SK-N-DZ (cell line): ENCODE data around the gene MRTFA. TPM values are rescaled to one million over a fixed set of nuclear protein-coding genes. Genes with fewer than 3 reads are reported as not detected.
"Not testable (repeated sequence)": the region's sequence is repeated elsewhere in the genome, so short reads cannot be mapped to it uniquely, and the experiment has no call there.

Source experiments
- DNase-seq: peaks from one replicate; pipeline ENCODE4 v3.0.0-alpha.2; 2015; ENCODE audit warnings: low spot score
- polyA plus RNA-seq, 2 experiments: library from polyadenylated mRNA; depleted of rRNA; stranded (reverse); fragments of >200 nt; gene quantifications; 2 replicates each; pipeline ENCODE4 v1.2.3, GENCODE V29; 2014

Gene MRTFA
- polyA plus RNA-seq (2014; cell fraction: cytosol; rRNA removed) = 23.9 and 44.0 TPM in 2 replicates
- 12.4 and 27.9 TPM in 2 replicates for polyA plus RNA-seq (2014; cell fraction: nucleus; rRNA removed)

GRCh38 chr22:40636380-40637182 is at the start of gene MRTFA:
MRTFA (minus strand) TSS chr22:40636719.
- peak; percentile 100 for DNase-seq

- no peak for DNase-seq
Observed at GRCh38 chr22:40685406-40685805, 48.9 kb upstream of the MRTFA start.

DNA sequence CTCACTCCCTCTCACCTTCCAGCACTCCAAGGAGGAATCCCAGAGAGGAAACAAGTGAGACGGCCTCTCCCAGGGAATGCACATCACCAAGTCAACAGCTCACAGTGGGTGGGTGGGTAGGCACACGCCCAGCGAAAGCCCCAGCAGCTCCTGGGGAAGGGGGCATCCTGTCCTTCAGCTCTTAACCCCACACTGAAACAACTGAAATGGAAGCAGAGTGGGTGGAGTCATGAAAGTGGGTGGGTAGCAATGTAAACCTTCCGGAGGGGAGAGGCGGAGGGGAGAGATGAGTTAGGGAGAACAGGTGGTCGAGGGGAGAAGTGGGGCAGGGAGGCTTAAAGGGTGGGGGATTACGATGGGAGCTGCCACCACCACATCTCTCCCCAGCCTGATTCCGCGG is 48.2 kb upstream of the MRTFA start:
- no peak for DNase-seq

DNA sequence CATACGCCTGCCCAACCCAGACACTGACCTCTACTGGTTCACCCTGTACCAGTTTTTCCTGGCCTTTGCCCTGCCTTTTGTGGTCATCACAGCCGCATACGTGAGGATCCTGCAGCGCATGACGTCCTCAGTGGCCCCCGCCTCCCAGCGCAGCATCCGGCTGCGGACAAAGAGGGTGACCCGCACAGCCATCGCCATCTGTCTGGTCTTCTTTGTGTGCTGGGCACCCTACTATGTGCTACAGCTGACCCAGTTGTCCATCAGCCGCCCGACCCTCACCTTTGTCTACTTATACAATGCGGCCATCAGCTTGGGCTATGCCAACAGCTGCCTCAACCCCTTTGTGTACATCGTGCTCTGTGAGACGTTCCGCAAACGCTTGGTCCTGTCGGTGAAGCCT is 44.9 kb upstream of the MRTFA start:
- DNase-seq = no peak

DNA sequence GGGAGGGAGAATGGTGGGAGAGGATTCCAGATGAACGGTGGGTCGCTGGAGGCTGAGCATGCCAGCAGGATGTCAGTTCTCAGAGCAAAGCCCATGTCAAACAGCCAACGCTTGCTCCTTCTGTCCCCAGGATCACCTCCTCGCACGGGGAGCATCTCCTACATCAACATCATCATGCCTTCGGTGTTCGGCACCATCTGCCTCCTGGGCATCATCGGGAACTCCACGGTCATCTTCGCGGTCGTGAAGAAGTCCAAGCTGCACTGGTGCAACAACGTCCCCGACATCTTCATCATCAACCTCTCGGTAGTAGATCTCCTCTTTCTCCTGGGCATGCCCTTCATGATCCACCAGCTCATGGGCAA is 44.3 kb upstream of the MRTFA start:
- DNase-seq = no peak

- DNase-seq = peak; percentile 56
Observed at GRCh38 chr22:40679964-40680818, 43.7 kb upstream of the MRTFA start.

DNA sequence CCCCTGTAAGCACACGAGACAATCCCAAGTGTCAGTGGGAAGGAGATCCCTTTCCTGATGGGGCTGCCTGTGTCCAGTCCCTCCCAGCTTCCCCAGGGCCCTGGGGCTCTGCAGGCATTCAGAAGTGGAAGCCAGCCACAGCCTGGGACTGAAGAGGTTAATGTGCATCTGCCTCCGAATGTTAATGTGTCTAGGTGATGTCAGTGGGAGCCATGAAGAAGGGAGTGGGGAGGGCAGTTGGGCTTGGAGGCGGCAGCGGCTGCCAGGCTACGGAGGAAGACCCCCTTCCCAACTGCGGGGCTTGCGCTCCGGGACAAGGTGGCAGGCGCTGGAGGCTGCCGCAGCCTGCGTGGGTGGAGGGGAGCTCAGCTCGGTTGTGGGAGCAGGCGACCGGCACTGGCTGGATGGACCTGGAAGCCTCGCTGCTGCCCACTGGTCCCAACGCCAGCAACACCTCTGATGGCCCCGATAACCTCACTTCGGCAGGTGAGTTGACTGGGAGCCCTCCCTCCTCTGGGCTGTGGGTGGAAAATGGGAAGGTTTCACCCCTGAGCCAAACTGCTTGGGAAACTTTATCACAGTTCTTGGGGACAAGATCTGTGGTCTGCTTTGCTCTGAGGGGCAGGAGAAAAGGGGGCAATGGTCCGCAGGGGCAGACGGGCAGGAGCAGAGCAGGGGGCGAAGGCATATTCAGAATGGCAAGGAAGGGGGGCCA is 42.9 kb upstream of the MRTFA start, which contains the start of gene MCHR1:
MCHR1 (plus strand) TSS at position 236 of the 715 bp plus-strand sequence; CDS start at position 405, 169 bp downstream.
- DNase-seq = peak; percentile 54

DNA sequence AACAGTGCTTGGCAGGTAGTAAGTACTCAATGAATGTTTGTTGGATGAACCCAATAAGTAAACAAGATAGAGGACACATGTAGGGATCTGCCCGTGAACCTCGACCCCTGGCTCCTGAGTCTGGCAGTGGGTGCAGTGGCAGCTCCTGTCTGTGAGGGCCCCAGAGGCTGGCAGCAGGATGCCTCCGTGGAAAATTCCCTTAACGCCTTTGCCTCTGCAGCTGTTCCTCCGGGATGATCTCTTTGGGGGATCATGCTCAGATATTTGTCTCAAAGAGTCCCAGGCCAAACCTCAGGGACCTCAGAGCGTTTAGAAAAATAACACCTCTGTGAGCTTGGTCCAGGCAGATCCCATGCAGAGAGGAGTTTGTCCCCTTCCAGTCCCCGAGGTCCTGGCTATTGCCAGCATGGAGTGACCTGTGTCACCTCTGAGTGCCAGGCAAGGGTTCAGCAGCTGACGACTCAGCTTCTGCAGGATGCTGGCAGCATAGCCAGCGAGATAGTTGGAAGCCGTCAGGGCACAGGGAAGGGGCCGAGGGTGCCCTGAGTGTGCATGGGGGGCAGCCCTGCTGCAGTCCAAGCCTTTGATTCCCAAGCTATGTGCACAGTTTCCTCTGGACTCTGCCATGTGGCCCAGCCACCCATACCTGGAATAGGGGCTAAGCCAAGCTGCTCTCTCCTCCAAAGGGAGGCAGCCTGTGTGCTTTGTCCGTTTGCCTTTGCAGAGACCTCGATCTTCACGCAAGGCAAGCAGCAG is 42.2 kb upstream of the MRTFA start:
- DNase-seq = no peak

- no peak for DNase-seq
Observed at GRCh38 chr22:40676644-40677043, 40.1 kb upstream of the MRTFA start.

GRCh38 chr22:40676166-40676565 is 39.6 kb upstream of the MRTFA start:
- DNase-seq = not testable (repeated sequence)

DNA sequence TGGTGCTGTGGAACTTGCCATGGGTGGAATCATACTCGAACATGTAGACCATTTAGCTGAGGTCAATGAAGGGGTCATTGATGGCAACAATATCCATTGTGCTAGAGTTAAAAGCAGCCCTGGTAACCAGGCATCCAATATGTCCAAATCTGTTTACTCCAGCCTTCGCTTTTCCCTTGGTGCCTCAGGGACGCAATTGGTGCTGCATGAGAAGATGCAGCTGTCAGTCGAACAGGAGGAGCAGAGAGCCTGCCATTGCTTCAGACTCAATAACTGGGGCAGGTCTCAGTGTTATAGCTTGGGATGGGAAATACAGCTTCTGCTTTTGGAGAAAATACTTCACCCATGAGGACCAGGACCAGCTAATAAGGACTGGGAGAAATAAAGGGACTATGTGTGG is 37.8 kb upstream of the MRTFA start:
- DNase-seq = no peak

- no peak for DNase-seq
Observed at GRCh38 chr22:40673017-40673416, 36.5 kb upstream of the MRTFA start.

DNA sequence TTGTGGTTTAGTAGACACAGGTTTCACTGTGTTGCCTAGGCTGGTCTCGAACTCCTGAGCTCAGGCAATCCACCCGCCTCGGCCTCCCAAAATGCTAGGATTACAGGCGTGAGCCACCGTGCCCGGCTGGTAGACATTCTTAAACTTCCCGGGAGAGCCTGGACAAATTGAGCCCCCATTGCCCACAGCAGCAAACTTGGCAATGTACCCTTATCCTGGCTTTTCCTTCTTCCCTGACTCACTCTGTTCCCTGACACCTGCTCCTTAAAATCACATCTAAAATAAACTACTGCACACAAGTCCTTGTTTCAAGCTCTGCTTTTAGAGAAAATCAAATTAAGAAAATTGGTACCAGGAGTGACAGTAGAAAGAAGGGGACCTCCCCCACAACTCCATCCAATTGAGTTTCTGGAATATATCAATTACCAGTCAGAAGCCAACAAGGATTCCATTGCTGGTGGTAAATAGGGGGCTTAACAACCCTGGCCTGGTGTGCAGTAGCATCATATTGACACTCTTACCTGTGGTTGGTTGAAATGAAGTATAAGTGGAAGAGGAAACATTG is 35.4 kb upstream of the MRTFA start:
- DNase-seq = peak; percentile 90

- DNase-seq = no peak
Observed at GRCh38 chr22:40671369-40671768, 34.9 kb upstream of the MRTFA start.

DNA sequence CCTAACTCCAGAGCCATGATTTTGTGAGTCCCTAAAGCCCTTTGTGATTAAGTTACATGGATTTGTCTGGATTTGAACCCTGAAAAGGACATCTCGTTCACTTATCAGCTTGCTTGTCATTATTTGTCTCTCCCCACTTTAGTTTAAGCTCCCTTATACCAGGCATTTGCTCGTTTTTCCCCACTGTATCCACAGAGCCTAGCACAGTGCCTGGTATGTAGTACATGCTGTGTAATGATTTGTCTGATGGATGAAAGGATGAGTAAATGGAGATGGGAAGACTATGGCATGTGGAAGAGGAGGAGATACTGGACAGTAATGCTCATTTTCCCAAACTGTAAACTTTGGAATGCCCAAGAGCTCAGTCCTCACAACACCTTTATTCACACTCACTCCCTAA is 33.5 kb upstream of the MRTFA start:
- no peak for DNase-seq

DNA sequence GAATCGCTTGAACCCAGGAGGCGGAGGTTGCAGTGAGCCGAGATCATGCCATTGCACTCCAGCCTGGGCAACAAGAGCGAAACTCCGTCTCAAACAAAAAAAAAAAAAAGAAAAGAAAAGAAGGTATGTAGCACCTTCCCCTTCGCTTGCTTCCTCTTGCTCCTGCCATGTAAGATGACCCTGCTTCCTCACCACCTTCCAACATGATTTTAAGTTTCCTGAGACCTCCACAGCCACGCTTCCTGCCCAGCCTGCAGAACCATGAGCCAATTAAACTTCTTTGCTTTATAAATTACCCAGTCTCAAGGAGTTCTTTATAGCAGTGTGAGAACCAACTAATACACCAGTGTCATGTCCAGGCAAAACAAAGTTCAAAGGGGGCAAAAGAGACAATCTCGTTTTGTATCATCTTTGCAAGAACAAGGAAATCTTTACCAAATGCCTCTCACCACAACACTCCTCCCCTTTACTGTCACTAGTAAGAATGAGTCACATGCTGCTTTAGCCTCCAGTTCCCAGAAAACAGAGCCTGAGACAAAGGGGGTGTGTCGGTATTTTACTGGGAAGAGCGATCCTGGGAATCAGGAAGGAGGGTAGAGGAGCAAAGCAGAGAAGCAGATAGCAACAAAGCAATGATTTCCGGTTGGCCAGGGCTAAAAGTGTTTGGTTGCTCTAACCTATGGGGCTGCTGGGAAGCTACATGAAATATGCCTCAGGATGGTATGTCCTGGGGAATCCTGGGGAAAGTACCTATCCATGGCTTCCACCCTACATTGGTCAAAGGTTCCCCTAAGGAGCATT is 32.3 kb upstream of the MRTFA start:
- no peak for DNase-seq

GRCh38 chr22:40666151-40666848 is 29.8 kb upstream of the MRTFA start:
- DNase-seq = no peak

- DNase-seq = no peak
Observed at GRCh38 chr22:40665312-40665711, 28.8 kb upstream of the MRTFA start.

- no peak for DNase-seq
Observed at GRCh38 chr22:40661671-40662070, 25.2 kb upstream of the MRTFA start.
